ENCODE data around the gene PIWIL1.

PIWIL1 gene

DNA sequence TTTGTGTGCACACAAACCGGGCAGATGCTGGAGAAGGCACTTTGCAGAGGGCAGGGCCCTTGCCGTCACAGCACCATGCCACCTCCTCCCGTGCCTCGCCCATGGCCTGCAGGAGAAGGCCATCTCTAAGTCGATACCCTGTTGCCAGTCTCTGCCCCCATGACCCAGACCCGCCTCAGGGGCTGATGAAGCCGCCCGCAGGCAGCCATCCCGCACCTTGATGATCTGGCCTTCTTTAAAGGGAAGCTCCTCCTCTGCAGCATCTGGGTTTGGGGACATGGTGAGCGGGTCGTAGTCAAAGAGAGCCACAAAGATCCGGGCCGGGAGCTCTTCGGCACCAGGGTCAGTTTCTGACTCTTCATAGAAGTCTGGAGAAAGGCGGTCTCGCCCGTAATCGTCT, 76.2 kb downstream of the PIWIL1 start:
- no peaks in the 10 kb centered on the region for H3K27me3 ChIP-seq (ENCODE audit: insufficient read depth, low read length, poor library complexity)
- H3K4me3 ChIP-seq (ENCODE audit: low read length), result no peak overlapping the region
- H2BK120ac ChIP-seq (ENCODE audit: low read depth, low read length), result no peak overlapping the region
- H3K56ac ChIP-seq (ENCODE audit: low read length), result no peak overlapping the region
- no peak overlapping the region for H3K9ac ChIP-seq (ENCODE audit: low read length)
- H2AK5ac ChIP-seq (ENCODE audit: low read length), result no peak overlapping the region
- no peaks in the 10 kb centered on the region for H3K79me1 ChIP-seq (ENCODE audit: low read length)
- no peak overlapping the region for H3K4ac ChIP-seq (ENCODE audit: low read depth, low read length)
- no peak overlapping the region for H3K27ac ChIP-seq (ENCODE audit: low read depth, low read length)
- H3K18ac ChIP-seq (ENCODE audit: low read length), result no peak overlapping the region
- no peaks in the 10 kb centered on the region for H3K79me2 ChIP-seq (ENCODE audit: control insufficient read depth, insufficient read depth, low read length)
- H3K23ac ChIP-seq (ENCODE audit: low read length), result no peak overlapping the region
- H3K4me1 ChIP-seq (ENCODE audit: control insufficient read depth, low read depth, low read length), result no peaks in the 10 kb centered on the region
- no peak overlapping the region for H2BK5ac ChIP-seq (ENCODE audit: low read length)
- no peak overlapping the region for H2BK15ac ChIP-seq (replicated peaks; ENCODE audit: low read depth)
- no peak overlapping the region for H4K8ac ChIP-seq (ENCODE audit: low read depth, low read length)
- no CpG with 5 or more reads among the region's 18 CpGs for WGBS (ENCODE audit: extremely low coverage, insufficient coverage, low lambda C conversion rate)
- H3K36me3 ChIP-seq (ENCODE audit: control insufficient read depth, insufficient read depth, low read length), result peaks cover 1% of the 10 kb centered on the region
- H3K4me2 ChIP-seq (ENCODE audit: low read length), result no peak overlapping the region
- H4K5ac ChIP-seq (ENCODE audit: low read length), result no peak overlapping the region
- no peak for DNase-seq

DNA sequence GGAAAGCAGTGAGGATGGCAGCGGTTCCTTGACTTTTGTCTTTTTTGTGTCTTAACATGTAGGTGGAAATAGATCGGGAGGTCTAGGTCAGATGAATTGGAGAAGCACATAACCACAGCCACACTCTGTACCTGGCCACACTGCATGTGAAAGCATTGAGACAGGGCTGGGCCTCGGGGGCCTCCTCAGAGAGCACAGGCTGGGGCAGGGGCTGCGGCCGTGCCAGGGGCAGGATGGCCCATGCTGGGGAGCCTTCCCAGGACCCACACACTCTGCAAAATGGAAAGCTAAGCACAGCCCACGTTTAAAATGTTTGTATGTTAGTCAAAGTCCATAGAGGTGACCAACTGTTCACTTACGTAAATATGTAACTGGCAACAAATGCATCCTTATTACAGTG, 76.7 kb downstream of the PIWIL1 start:
- Histone ChIP-seq H4K5ac (ENCODE audit: low read length) (no peak overlapping the region), H3K4me1 (ENCODE audit: control insufficient read depth, low read depth, low read length) (no peaks in the 10 kb centered on the region)

DNA sequence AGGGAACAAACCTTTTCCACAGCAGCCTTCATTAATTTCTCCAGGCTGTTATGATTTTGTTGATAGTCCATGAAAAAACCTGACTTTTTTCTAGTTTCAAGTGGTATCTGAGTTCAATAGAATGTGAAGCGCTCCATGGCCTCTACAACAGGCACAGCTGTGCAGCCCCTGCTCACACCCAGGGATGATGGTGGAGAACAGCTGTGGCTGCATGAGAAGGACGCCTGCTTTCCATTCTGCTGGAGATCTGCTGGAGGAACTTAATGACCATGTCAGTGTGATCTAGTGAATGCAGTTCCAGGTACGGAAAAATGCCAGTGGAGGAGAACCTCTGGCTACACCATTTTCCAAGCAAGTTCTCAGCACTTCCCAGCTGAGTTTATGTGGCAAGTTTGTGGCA, 80.6 kb downstream of the PIWIL1 start:
- Histone ChIP-seq H2BK120ac (ENCODE audit: low read depth, low read length) (no peak overlapping the region), H4K8ac (ENCODE audit: low read depth, low read length) (no peak overlapping the region), H2BK5ac (ENCODE audit: low read length) (no peak overlapping the region), H3K27me3 (ENCODE audit: insufficient read depth, low read length, poor library complexity) (no peaks in the 10 kb centered on the region), H3K4me2 (ENCODE audit: low read length) (no peak overlapping the region), H3K4me3 (ENCODE audit: low read length) (no peak overlapping the region), H2AK5ac (ENCODE audit: low read length) (no peak overlapping the region), H4K5ac (ENCODE audit: low read length) (no peak overlapping the region), H3K27ac (ENCODE audit: low read depth, low read length) (no peak overlapping the region), H3K4me1 (ENCODE audit: control insufficient read depth, low read depth, low read length) (no peaks in the 10 kb centered on the region), H2BK15ac (replicated peaks; ENCODE audit: low read depth) (no peak overlapping the region), H3K23ac (ENCODE audit: low read length) (no peak overlapping the region), H3K4ac (ENCODE audit: low read depth, low read length) (no peak overlapping the region), H3K18ac (ENCODE audit: low read length) (no peak overlapping the region), H3K9ac (ENCODE audit: low read length) (no peak overlapping the region), H3K36me3 (ENCODE audit: control insufficient read depth, insufficient read depth, low read length) (no peaks in the 10 kb centered on the region), H3K79me1 (ENCODE audit: low read length) (no peaks in the 10 kb centered on the region), H3K79me2 (ENCODE audit: control insufficient read depth, insufficient read depth, low read length) (no peaks in the 10 kb centered on the region), H3K56ac (ENCODE audit: low read length) (no peak overlapping the region)
- WGBS (ENCODE audit: extremely low coverage, insufficient coverage, low lambda C conversion rate), result no CpG with 5 or more reads among the region's 3 CpGs
- no peak for DNase-seq

More for the DNA sequence above, 76.7 kb downstream of the PIWIL1 start:
- Histone ChIP-seq H4K8ac (ENCODE audit: low read depth, low read length) (no peak overlapping the region), H3K36me3 (ENCODE audit: control insufficient read depth, insufficient read depth, low read length) (peaks cover 1% of the 10 kb centered on the region), H3K27ac (ENCODE audit: low read depth, low read length) (no peak overlapping the region), H3K9ac (ENCODE audit: low read length) (no peak overlapping the region), H2BK120ac (ENCODE audit: low read depth, low read length) (no peak overlapping the region), H2AK5ac (ENCODE audit: low read length) (no peak overlapping the region), H2BK15ac (replicated peaks; ENCODE audit: low read depth) (no peak overlapping the region), H3K4me2 (ENCODE audit: low read length) (no peak overlapping the region), H3K18ac (ENCODE audit: low read length) (no peak overlapping the region), H3K4me3 (ENCODE audit: low read length) (no peak overlapping the region), H3K4ac (ENCODE audit: low read depth, low read length) (no peak overlapping the region), H3K23ac (ENCODE audit: low read length) (no peak overlapping the region), H2BK5ac (ENCODE audit: low read length) (no peak overlapping the region), H3K79me1 (ENCODE audit: low read length) (no peaks in the 10 kb centered on the region), H3K79me2 (ENCODE audit: control insufficient read depth, insufficient read depth, low read length) (no peaks in the 10 kb centered on the region), H3K56ac (ENCODE audit: low read length) (no peak overlapping the region), H3K27me3 (ENCODE audit: insufficient read depth, low read length, poor library complexity) (no peaks in the 10 kb centered on the region)
- WGBS (ENCODE audit: extremely low coverage, insufficient coverage, low lambda C conversion rate), result no CpG with 5 or more reads among the region's 7 CpGs
- no peak for DNase-seq

DNA sequence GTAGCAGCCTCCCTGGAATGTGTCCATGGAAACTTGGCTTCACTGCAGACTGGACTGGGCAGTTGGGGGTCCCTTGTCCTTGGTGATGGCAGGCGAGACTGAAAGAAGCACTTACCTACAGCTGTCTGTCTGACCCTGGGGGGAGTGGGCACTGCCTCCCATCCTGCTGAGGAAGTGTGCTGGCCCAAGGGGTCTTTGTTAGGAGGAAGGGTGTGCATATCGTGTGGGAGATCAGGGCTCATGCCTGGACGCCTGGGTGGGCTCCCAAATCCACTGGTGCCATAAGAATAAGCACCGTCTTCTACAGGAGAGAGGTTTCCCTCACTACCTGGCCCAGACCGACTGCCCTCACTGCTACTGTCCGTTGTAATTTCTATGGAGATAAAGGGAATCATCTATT, 81.4 kb downstream of the PIWIL1 start:
- Histone ChIP-seq H3K4me2 (ENCODE audit: low read length) (no peak overlapping the region), H3K36me3 (ENCODE audit: control insufficient read depth, insufficient read depth, low read length) (no peaks in the 10 kb centered on the region), H4K8ac (ENCODE audit: low read depth, low read length) (no peak overlapping the region), H2BK15ac (replicated peaks; ENCODE audit: low read depth) (no peak overlapping the region), H3K79me1 (ENCODE audit: low read length) (no peaks in the 10 kb centered on the region), H3K79me2 (ENCODE audit: control insufficient read depth, insufficient read depth, low read length) (no peaks in the 10 kb centered on the region), H2AK5ac (ENCODE audit: low read length) (no peak overlapping the region), H2BK120ac (ENCODE audit: low read depth, low read length) (no peak overlapping the region), H3K4me1 (ENCODE audit: control insufficient read depth, low read depth, low read length) (no peaks in the 10 kb centered on the region), H3K4me3 (ENCODE audit: low read length) (no peak overlapping the region), H3K27ac (ENCODE audit: low read depth, low read length) (no peak overlapping the region), H3K9ac (ENCODE audit: low read length) (no peak overlapping the region), H3K56ac (ENCODE audit: low read length) (no peak overlapping the region), H3K27me3 (ENCODE audit: insufficient read depth, low read length, poor library complexity) (no peaks in the 10 kb centered on the region), H2BK5ac (ENCODE audit: low read length) (no peak overlapping the region), H3K23ac (ENCODE audit: low read length) (no peak overlapping the region), H3K18ac (ENCODE audit: low read length) (no peak overlapping the region), H3K4ac (ENCODE audit: low read depth, low read length) (no peak overlapping the region), H4K5ac (ENCODE audit: low read length) (no peak overlapping the region)
- WGBS (ENCODE audit: extremely low coverage, insufficient coverage, low lambda C conversion rate), result no CpG with 5 or more reads among the region's 6 CpGs
- no peak for DNase-seq

DNA sequence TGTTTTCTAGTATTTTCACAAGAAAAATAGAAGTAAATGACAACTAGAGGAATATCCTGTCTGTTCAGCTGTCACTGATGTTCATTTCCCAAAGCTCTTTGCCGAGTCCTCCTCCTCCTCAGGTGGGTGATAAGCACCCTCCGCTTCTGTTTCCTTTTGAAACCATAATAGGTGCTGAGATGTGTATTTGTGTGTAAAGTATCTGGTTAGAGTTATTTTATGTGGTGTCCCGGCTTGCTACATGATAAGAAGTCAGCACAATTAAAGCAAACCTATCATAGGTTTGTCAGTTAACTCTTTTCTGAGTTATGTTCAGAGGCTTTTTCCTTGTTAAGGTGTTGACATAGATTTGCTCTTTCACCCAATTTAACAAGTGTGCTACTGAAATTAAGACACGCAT, 82.4 kb downstream of the PIWIL1 start:
- Histone ChIP-seq H2BK120ac (ENCODE audit: low read depth, low read length) (no peak overlapping the region), H3K79me2 (ENCODE audit: control insufficient read depth, insufficient read depth, low read length) (no peaks in the 10 kb centered on the region), H3K23ac (ENCODE audit: low read length) (no peak overlapping the region), H3K4me2 (ENCODE audit: low read length) (no peak overlapping the region), H3K27me3 (ENCODE audit: insufficient read depth, low read length, poor library complexity) (no peaks in the 10 kb centered on the region), H3K27ac (ENCODE audit: low read depth, low read length) (no peak overlapping the region), H4K5ac (ENCODE audit: low read length) (no peak overlapping the region), H3K4ac (ENCODE audit: low read depth, low read length) (no peak overlapping the region), H3K4me3 (ENCODE audit: low read length) (no peak overlapping the region), H3K18ac (ENCODE audit: low read length) (no peak overlapping the region), H3K9ac (ENCODE audit: low read length) (no peak overlapping the region), H2BK5ac (ENCODE audit: low read length) (no peak overlapping the region), H3K56ac (ENCODE audit: low read length) (no peak overlapping the region), H2BK15ac (replicated peaks; ENCODE audit: low read depth) (no peak overlapping the region), H2AK5ac (ENCODE audit: low read length) (no peak overlapping the region), H3K79me1 (ENCODE audit: low read length) (no peaks in the 10 kb centered on the region), H3K4me1 (ENCODE audit: control insufficient read depth, low read depth, low read length) (no peaks in the 10 kb centered on the region), H4K8ac (ENCODE audit: low read depth, low read length) (no peak overlapping the region), H3K36me3 (ENCODE audit: control insufficient read depth, insufficient read depth, low read length) (no peaks in the 10 kb centered on the region)
- WGBS (ENCODE audit: extremely low coverage, insufficient coverage, low lambda C conversion rate), result no CpG with 5 or more reads among the region's 4 CpGs
- no peak for DNase-seq

DNA sequence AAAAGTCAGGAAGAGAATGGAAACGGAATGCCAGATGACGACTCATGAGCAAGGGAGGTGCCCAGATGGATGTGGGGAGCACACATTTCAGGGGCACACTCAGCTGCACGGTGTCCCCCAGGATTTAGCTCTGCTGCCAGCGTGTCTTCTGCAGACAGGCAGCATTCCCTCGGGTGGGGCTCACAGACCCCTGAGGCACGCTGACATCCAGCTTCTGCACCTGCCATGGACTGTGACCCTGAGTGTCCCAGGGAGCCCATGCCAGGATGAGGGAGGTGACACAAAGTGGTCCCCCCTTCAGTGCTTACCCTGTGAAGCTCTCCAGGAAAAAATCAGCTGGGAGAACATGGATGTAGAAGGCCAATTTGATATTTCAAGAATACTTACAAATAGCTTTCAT, 84.2 kb downstream of the PIWIL1 start:
- Histone ChIP-seq H3K4me3 (ENCODE audit: low read length) (no peak overlapping the region), H3K23ac (ENCODE audit: low read length) (no peak overlapping the region), H3K18ac (ENCODE audit: low read length) (no peak overlapping the region), H2BK5ac (ENCODE audit: low read length) (no peak overlapping the region), H2AK5ac (ENCODE audit: low read length) (no peak overlapping the region), H4K8ac (ENCODE audit: low read depth, low read length) (no peak overlapping the region), H2BK15ac (replicated peaks; ENCODE audit: low read depth) (no peak overlapping the region), H3K56ac (ENCODE audit: low read length) (no peak overlapping the region), H3K79me2 (ENCODE audit: control insufficient read depth, insufficient read depth, low read length) (no peaks in the 10 kb centered on the region), H3K36me3 (ENCODE audit: control insufficient read depth, insufficient read depth, low read length) (no peaks in the 10 kb centered on the region), H3K9ac (ENCODE audit: low read length) (no peak overlapping the region), H3K4me1 (ENCODE audit: control insufficient read depth, low read depth, low read length) (no peaks in the 10 kb centered on the region), H3K4ac (ENCODE audit: low read depth, low read length) (no peak overlapping the region), H3K4me2 (ENCODE audit: low read length) (no peak overlapping the region), H4K5ac (ENCODE audit: low read length) (no peak overlapping the region), H2BK120ac (ENCODE audit: low read depth, low read length) (no peak overlapping the region), H3K27me3 (ENCODE audit: insufficient read depth, low read length, poor library complexity) (no peaks in the 10 kb centered on the region), H3K79me1 (ENCODE audit: low read length) (no peaks in the 10 kb centered on the region), H3K27ac (ENCODE audit: low read depth, low read length) (no peak overlapping the region)
- WGBS (ENCODE audit: extremely low coverage, insufficient coverage, low lambda C conversion rate), result no CpG with 5 or more reads among the region's 6 CpGs
- no peak for DNase-seq

All from mesendoderm (in vitro differentiated cells).